Stimulated activated CD4-positive, alpha-beta T cell treated with anti-CD3 and anti-CD28 coated beads, Interleukin-15, amount 100 ng/mL, for 48 hours (primary cell): ENCODE results near the gene FOXN1.
A peak's percentile ranks its signal among the peaks of the same experiment; 100 is the strongest.

ENCODE experiments used
- DNase-seq, 2 donors: peaks; one replicate each; pipeline ENCODE4 v3.0.0-alpha.2; 2020; ENCODE audit warnings: low read depth in 2 of 2

Gene FOXN1

GRCh38 chr17:28547623-28548416 is 41.7 kb downstream of the FOXN1 start:
- DNase-seq = peak; percentile 60 to 64

GRCh38 chr17:28548417-28549130 is 42.4 kb downstream of the FOXN1 start:
- no peak for DNase-seq

- DNase-seq = peak; percentile 36 to 37
Observed at GRCh38 chr17:28549236-28550132, 43.3 kb downstream of the FOXN1 start.

- DNase-seq = no peak
Observed at GRCh38 chr17:28550858-28551257, 44.7 kb downstream of the FOXN1 start.

GRCh38 chr17:28551421-28552175 is 45.5 kb downstream of the FOXN1 start:
- no peak for DNase-seq

- DNase-seq = peak; percentile 48 to 75
Observed at GRCh38 chr17:28552176-28552999, 46.2 kb downstream of the FOXN1 start, which contains the start of gene UNC119. Gene UNC119, minus strand, starts transcription at chr17:28552624. Its CDS starts 67 bp downstream, at chr17:28552557.

- no peak for DNase-seq
Observed at GRCh38 chr17:28553000-28553505, 46.9 kb downstream of the FOXN1 start.

GRCh38 chr17:28554565-28554964 is 48.4 kb downstream of the FOXN1 start:
- no peak for DNase-seq

- DNase-seq = no peak
Observed at GRCh38 chr17:28555022-28555421, 48.9 kb downstream of the FOXN1 start.

GRCh38 chr17:28563475-28563874 is 57.3 kb downstream of the FOXN1 start:
- DNase-seq = no peak

- DNase-seq = no peak
Observed at GRCh38 chr17:28567604-28568003, 61.5 kb downstream of the FOXN1 start.

GRCh38 chr17:28569446-28569845 is 63.3 kb downstream of the FOXN1 start:
- no peak for DNase-seq

- no peak for DNase-seq
Observed at GRCh38 chr17:28570716-28571360, 64.7 kb downstream of the FOXN1 start.

GRCh38 chr17:28571361-28572122 is 65.4 kb downstream of the FOXN1 start, which contains the start of gene PIGS:
Gene PIGS, minus strand, starts transcription at chr17:28571524. Its CDS starts 28 bp downstream, at chr17:28571496.
- peak; percentile 90 to 91 for DNase-seq

GRCh38 chr17:28572259-28573039 is 66.3 kb downstream of the FOXN1 start:
- no peak for DNase-seq

- DNase-seq = no peak
Observed at GRCh38 chr17:28573040-28573380, 66.9 kb downstream of the FOXN1 start.

- no peak for DNase-seq
Observed at GRCh38 chr17:28573521-28573920, 67.4 kb downstream of the FOXN1 start.

GRCh38 chr17:28573966-28574480 is 67.9 kb downstream of the FOXN1 start:
- no peak for DNase-seq
